OCI-LY7 (cell line): ENCODE data around the gene DNM3.
A peak's percentile ranks its signal among the peaks of the same experiment; 100 is the strongest.

Source experiments
- CTCF ChIP-seq: fragments of 200-600 bp; sonication (generic); conservative IDR thresholded peaks from 2 replicates; pipeline ENCODE4 v1.5.1; 2014; ENCODE audit warnings: mild to moderate bottlenecking, antibody characterized with exemption, low read length, moderate library complexity, mixed read lengths
- EZH2phosphoT487 ChIP-seq: fragments of 200-600 bp; sonication (generic); IDR thresholded peaks from 2 replicates; pipeline ENCODE4 v1.6.1; 2018; ENCODE audit warnings: low read depth, borderline replicate concordance, mild to moderate bottlenecking, mixed run types, antibody characterized with exemption, low read length, moderate library complexity, mixed read lengths

GRCh38 chr1:172002725-172003345, 161.5 kb downstream of the DNM3 start:
- TF ChIP-seq CTCF (peak; percentile 92), EZH2phosphoT487 (no peak)
